ENCODE measurements around the gene SEL1L3. TPM values are rescaled to one million over a fixed set of nuclear protein-coding genes. Genes with fewer than 3 reads are reported as not detected.

SEL1L3 gene
- total and polyA plus RNA-seq, 2 of the 13 experiments (the other 11 are each of a cell fraction or from before 2014, with no cell fraction given): 0.28 to 1.1 TPM

- TF ChIP-seq NR0B2 (CRISPR knock-in tag; IDR thresholded peaks at IDR 0.05) (no peak), ZNF704 (CRISPR knock-in tag; IDR thresholded peaks at IDR 0.05; ENCODE audit: borderline replicate concordance) (no peak)
Observed at GRCh38 chr4:25837107-25837506, 25.7 kb downstream of the SEL1L3 start (continued).

- ATAC-seq (no peak), FAIRE-seq (no peak), DNase-seq (ENCODE audit: low spot score) (no peak)
- ChIA-PET POLR2A (no interaction called here), CTCF (ENCODE audit: low intra/inter-chr PET ratio, low total read pairs) (no interaction called here)
- BruUV-seq (replicated peaks): no TSS peak
- no peak overlapping the region for H2AFZ ChIP-seq (ENCODE audit: low read length)
- H3K9me3 ChIP-seq (ENCODE audit: low read length): no peaks in the 10 kb centered on the region
- no peaks in the 10 kb centered on the region for H3K4me1 ChIP-seq (ENCODE audit: insufficient read depth, low read length)
- H4K20me1 ChIP-seq (ENCODE audit: insufficient read depth, low read length): no peaks in the 10 kb centered on the region
- H3K79me2 ChIP-seq (ENCODE audit: insufficient read depth, low read length): no peaks in the 10 kb centered on the region
- WGBS (ENCODE audit: low lambda C conversion rate): 16% methylated on average over 1 of the region's 1 CpG
- in situ Hi-C loops (cut with HindIII; ENCODE audit: extremely low pct_ligation_motif_present, low pct_unique_long_range_greater_than_20kb) (no loop called here), intact Hi-C loops (cut with micrococcal nuclease; ENCODE audit: unreplicated experiment) (no loop called here)
- H3K4me2 ChIP-seq (ENCODE audit: low read depth, low read length): no peak overlapping the region
- TF ChIP-seq BHLHE40 (IDR thresholded peaks at IDR 0.05; ENCODE audit: low read length) (no peak), MYC (CRISPR knock-in tag; IDR thresholded peaks at IDR 0.05; ENCODE audit: borderline replicate concordance) (no peak), ZNF460 (CRISPR knock-in tag; IDR thresholded peaks at IDR 0.05; ENCODE audit: borderline replicate concordance) (no peak), MIER3 (CRISPR knock-in tag; IDR thresholded peaks at IDR 0.05; ENCODE audit: borderline replicate concordance) (no peak)
- no peak overlapping the region for H3K9ac ChIP-seq (ENCODE audit: insufficient read depth, low read depth, low read length)
- H3K36me3 ChIP-seq (replicated peaks in 1 of 2; ENCODE audit: control insufficient read depth in 1 of 2, insufficient read depth in 2 of 2, low read length in 2 of 2): no peaks in the 10 kb centered on the region
- no peaks in the 10 kb centered on the region for H3K27me3 ChIP-seq (ENCODE audit: control insufficient read depth in 1 of 2, insufficient read depth in 2 of 2, low read length in 2 of 2)
- H3K27ac ChIP-seq (ENCODE audit: extremely low read length, insufficient read depth, low read length): no peak overlapping the region
- no peak overlapping the region for H3K4me3 ChIP-seq (replicated peaks in 1 of 3; ENCODE audit: insufficient read depth in 1 of 3, low read depth in 2 of 3, low read length in 3 of 3)
Observed at GRCh38 chr4:25835384-25835783, 27.4 kb downstream of the SEL1L3 start.

All from HepG2 (cell line).